ENCODE data around the gene FBXL7. TPM values are rescaled to one million over a fixed set of nuclear protein-coding genes. Genes with fewer than 3 reads are reported as not detected.

FBXL7 gene
- total RNA-seq, 1 donor from 2014 or later, result 21.3 TPM

DNA sequence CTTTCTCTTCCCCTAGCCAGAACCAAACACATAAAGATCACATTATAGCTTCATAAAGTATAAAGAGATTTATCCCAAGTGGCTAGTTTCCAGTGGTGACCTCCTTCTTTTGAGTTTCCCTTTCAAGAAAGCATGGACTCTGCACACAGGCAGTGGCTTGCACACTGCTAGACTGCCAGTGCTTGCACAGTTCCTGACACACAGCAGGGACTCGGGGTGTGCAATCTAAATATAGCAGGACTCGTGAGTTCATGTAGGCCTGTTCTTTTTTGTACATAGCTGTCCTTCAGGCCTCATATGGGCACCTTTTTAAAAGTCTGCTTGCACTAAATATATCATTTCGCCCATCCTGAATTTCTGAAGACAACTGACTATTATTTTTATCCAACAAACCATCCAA lies 308.6 kb downstream of the FBXL7 start:
- no peak overlapping the region for H3K4me3 Mint-ChIP-seq
- peaks cover 7% of the 10 kb centered on the region for H3K9me3 Mint-ChIP-seq
- H3K36me3 Mint-ChIP-seq, result peaks cover 3% of the 10 kb centered on the region
- peaks cover 12% of the 10 kb centered on the region for H3K4me1 Mint-ChIP-seq (ENCODE audit: unreplicated experiment)
- H3K27ac Mint-ChIP-seq, result no peak overlapping the region
- TF ChIP-seq, protein P1, sequence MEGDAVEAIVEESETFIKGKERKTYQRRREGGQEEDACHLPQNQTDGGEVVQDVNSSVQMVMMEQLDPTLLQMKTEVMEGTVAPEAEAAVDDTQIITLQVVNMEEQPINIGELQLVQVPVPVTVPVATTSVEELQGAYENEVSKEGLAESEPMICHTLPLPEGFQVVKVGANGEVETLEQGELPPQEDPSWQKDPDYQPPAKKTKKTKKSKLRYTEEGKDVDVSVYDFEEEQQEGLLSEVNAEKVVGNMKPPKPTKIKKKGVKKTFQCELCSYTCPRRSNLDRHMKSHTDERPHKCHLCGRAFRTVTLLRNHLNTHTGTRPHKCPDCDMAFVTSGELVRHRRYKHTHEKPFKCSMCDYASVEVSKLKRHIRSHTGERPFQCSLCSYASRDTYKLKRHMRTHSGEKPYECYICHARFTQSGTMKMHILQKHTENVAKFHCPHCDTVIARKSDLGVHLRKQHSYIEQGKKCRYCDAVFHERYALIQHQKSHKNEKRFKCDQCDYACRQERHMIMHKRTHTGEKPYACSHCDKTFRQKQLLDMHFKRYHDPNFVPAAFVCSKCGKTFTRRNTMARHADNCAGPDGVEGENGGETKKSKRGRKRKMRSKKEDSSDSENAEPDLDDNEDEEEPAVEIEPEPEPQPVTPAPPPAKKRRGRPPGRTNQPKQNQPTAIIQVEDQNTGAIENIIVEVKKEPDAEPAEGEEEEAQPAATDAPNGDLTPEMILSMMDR (conservative IDR thresholded peaks at IDR 0.05), result no peak
- no peak for DNase-seq (ENCODE audit: extremely low spot score, unreplicated experiment)
- no peaks in the 10 kb centered on the region for H3K27me3 Mint-ChIP-seq

DNA sequence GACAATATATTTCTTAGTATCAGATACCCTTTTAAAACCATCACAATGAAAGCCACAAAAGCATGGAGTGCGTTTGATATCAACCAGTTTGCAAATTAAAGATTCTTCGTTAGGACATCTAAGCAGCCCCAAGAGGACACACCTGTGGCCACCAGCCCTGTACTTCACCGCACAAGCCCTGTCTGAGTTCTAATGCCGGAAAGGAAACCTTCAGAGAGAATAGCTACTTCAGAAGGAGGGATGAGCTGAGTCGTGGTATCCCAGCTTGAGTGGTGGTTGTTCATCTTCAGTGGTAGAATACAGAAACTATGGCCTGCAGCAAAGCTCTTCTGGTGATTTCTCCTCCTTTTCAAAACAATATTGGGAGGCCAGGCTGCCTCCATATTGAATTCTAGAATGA lies 319.6 kb downstream of the FBXL7 start:
- DNase-seq (ENCODE audit: extremely low spot score, unreplicated experiment), result no peak
- TF ChIP-seq, protein P1 (conservative IDR thresholded peaks at IDR 0.05), result no peak
- Mint-ChIP-seq H3K9me3 (peaks cover 6% of the 10 kb centered on the region), H3K27me3 (no peaks in the 10 kb centered on the region), H3K4me3 (no peak overlapping the region), H3K27ac (no peak overlapping the region), H3K4me1 (ENCODE audit: unreplicated experiment) (no peaks in the 10 kb centered on the region), H3K36me3 (no peaks in the 10 kb centered on the region)

DNA sequence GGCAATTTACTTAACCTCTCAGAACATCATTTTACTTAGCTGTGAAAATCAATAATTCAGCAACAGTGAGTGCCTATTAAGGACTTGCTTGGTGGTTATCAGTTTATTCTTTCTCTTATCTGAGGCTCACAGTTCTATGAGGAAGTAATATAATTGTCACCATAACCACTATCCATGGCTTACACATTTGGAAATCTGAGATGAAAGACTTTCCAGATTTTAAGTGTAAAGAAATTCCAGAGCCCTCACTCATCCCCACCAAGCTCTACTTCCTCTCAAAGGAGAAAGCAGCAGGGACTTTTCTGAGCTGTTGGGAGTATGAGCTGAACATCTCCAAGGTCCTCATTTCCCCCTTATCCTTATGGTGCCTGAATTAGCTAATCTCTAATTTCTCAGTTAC lies 321.5 kb downstream of the FBXL7 start:
- DNase-seq (ENCODE audit: extremely low spot score, unreplicated experiment), result no peak
- TF ChIP-seq, protein P1 (conservative IDR thresholded peaks at IDR 0.05), result no peak
- H3K4me3 Mint-ChIP-seq, result no peak overlapping the region
- H3K4me1 Mint-ChIP-seq (ENCODE audit: unreplicated experiment), result no peaks in the 10 kb centered on the region
- H3K27ac Mint-ChIP-seq, result no peak overlapping the region
- H3K36me3 Mint-ChIP-seq, result no peaks in the 10 kb centered on the region
- H3K9me3 Mint-ChIP-seq, result peaks cover 6% of the 10 kb centered on the region
- H3K27me3 Mint-ChIP-seq, result no peaks in the 10 kb centered on the region

DNA sequence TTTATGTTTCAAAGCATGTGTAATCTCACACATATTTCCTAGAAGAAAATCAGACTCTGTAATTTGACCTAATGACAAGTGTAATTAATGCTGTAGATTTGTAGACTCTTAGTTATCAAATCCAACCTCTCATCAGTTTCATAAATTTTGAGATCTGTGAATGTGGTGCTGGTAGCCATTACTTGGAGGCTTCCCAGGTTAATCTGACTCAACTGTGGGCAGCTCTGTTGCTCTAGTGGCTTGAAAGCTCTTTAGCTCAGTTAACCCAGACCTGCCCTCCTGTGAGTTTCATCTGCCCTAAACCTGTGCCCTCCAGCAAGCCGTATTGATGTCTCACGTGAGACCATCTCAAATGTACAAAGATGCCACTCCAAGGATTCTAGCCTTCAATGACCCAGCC lies 323.4 kb downstream of the FBXL7 start:
- H3K4me3 Mint-ChIP-seq, result no peak overlapping the region
- no peak for DNase-seq (ENCODE audit: extremely low spot score, unreplicated experiment)
- H3K4me1 Mint-ChIP-seq (ENCODE audit: unreplicated experiment), result no peaks in the 10 kb centered on the region
- H3K27me3 Mint-ChIP-seq, result no peaks in the 10 kb centered on the region
- H3K9me3 Mint-ChIP-seq, result peaks cover 6% of the 10 kb centered on the region
- H3K27ac Mint-ChIP-seq, result no peak overlapping the region
- TF ChIP-seq, protein P1 (conservative IDR thresholded peaks at IDR 0.05), result no peak
- H3K36me3 Mint-ChIP-seq, result no peaks in the 10 kb centered on the region

DNA sequence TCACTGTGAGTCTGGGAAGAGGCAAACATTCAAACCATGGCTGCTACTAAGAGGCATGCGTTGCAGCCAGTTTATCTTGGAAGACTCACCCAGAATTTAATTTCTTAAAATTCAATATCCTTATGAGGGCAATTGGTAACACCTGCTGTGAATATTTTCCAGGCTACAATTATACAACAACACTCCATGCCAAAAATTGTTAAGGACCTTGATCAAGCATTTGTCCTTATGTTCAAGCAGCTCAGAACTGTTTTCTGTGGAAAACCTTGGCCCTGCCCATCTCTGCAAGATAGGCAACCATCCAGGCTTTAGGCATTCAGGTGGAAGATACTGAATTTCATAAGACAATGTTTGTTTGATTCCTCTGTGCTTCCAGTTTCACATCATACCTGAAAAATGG lies 327.8 kb downstream of the FBXL7 start:
- no peak for DNase-seq (ENCODE audit: extremely low spot score, unreplicated experiment)
- H3K36me3 Mint-ChIP-seq, result no peaks in the 10 kb centered on the region
- no peaks in the 10 kb centered on the region for H3K9me3 Mint-ChIP-seq
- TF ChIP-seq, protein P1 (conservative IDR thresholded peaks at IDR 0.05), result no peak
- H3K27me3 Mint-ChIP-seq, result no peaks in the 10 kb centered on the region
- no peak overlapping the region for H3K27ac Mint-ChIP-seq
- H3K4me3 Mint-ChIP-seq, result no peak overlapping the region
- no peaks in the 10 kb centered on the region for H3K4me1 Mint-ChIP-seq (ENCODE audit: unreplicated experiment)

DNA sequence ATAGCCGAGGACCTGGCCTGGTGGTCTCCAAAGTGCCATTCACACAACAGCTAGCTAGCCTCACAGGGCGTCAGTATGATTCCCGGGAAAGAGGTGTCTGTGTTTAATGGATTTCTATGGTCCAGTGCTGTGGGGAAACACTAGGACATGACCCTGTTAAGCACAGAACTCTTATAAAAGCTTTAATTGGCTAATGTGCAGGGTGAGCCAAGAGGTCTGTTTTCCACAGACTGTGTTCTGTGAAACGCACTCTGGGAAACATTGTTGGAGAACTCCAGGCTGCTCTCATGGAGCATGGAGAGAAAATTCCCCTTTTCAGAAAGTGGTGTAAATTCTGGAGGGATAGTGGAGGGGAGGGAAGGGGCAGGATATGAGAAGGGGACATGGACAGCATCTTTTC lies 331.4 kb downstream of the FBXL7 start:
- H3K36me3 Mint-ChIP-seq, result no peaks in the 10 kb centered on the region
- H3K4me1 Mint-ChIP-seq (ENCODE audit: unreplicated experiment), result no peaks in the 10 kb centered on the region
- H3K27ac Mint-ChIP-seq, result no peak overlapping the region
- no peak overlapping the region for H3K4me3 Mint-ChIP-seq
- H3K27me3 Mint-ChIP-seq, result no peaks in the 10 kb centered on the region
- TF ChIP-seq, protein P1 (conservative IDR thresholded peaks at IDR 0.05), result no peak
- H3K9me3 Mint-ChIP-seq, result peaks cover 5% of the 10 kb centered on the region
- no peak for DNase-seq (ENCODE audit: extremely low spot score, unreplicated experiment)
